Activated T-cell treated with anti-CD3 and anti-CD28 coated beads, Interleukin-2, amount 50 U/mL, for 24 hours (primary cell): Measurements from ENCODE around the gene PABPN1.
A peak's percentile ranks its signal among the peaks of the same experiment; 100 is the strongest.
"Not testable (repeated sequence)": the region's sequence is repeated elsewhere in the genome, so short reads cannot be mapped to it uniquely, and the experiment has no call there.

ENCODE experiments used
- DNase-seq: peaks from one replicate; pipeline ENCODE4 v3.0.0-alpha.2; 2020
- H3K27ac Mint-ChIP-seq: 2 replicates; pipeline ENCODE4 v1.8.0; 2020; ENCODE audit warnings: mild to moderate bottlenecking, mixed read lengths
- H3K27me3 Mint-ChIP-seq: 2 replicates; pipeline ENCODE4 v1.8.0; 2020; ENCODE audit warnings: mixed read lengths
- H3K36me3 Mint-ChIP-seq: 2 replicates; pipeline ENCODE4 v1.8.0; 2020; ENCODE audit warnings: low read depth, mixed read lengths
- H3K4me1 Mint-ChIP-seq: 2 replicates; pipeline ENCODE4 v1.8.0; 2020; ENCODE audit warnings: low read depth, mixed read lengths
- H3K4me3 Mint-ChIP-seq: 2 replicates; pipeline ENCODE4 v1.8.0; 2020; ENCODE audit warnings: mild to moderate bottlenecking, moderate library complexity, mixed read lengths
- H3K9me3 Mint-ChIP-seq: 2 replicates; pipeline ENCODE4 v1.8.0; 2020; ENCODE audit warnings: mixed read lengths

The PABPN1 gene

GRCh38 chr14:23310546-23310945, 10.7 kb upstream of the PABPN1 start:
- no peaks in the 10 kb centered on the region for H3K36me3 Mint-ChIP-seq
- H3K27ac Mint-ChIP-seq: no peak overlapping the region
- no peak overlapping the region for H3K4me3 Mint-ChIP-seq
- peaks cover 35% of the 10 kb centered on the region for H3K27me3 Mint-ChIP-seq
- no peak for DNase-seq
- peaks cover 4% of the 10 kb centered on the region for H3K4me1 Mint-ChIP-seq
- no peaks in the 10 kb centered on the region for H3K9me3 Mint-ChIP-seq

DNA sequence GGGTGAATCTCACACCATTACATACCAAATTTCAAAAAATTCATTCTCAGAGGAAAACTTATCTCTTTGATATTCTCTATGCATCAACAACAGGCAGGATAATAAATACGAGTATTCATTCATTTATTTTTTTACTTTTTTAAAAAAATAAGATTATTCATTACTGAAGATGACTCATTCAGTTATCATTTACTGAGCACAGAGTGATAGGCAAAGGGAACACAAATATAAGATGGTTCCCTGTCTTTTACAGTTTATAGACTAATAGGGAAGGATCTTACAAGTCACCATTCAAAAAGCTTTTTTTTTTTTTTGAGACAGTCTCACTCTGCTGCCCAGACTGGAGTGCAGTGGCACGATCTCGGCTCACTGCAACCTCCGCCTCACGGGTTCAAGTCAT, 5.0 kb upstream of the PABPN1 start:
- Mint-ChIP-seq H3K27me3 (no peaks in the 10 kb centered on the region), H3K4me1 (peaks cover 13% of the 10 kb centered on the region), H3K9me3 (no peaks in the 10 kb centered on the region), H3K27ac (no peak overlapping the region), H3K36me3 (peaks cover 9% of the 10 kb centered on the region), H3K4me3 (no peak overlapping the region)
- DNase-seq: no peak

GRCh38 chr14:23319746-23320583, 1.3 kb upstream of the PABPN1 start:
- peaks cover 41% of the 10 kb centered on the region for H3K36me3 Mint-ChIP-seq
- H3K4me1 Mint-ChIP-seq: peaks cover 32% of the 10 kb centered on the region

GRCh38 chr14:23321572-23322547, 603 bp downstream of the PABPN1 start:
- Mint-ChIP-seq H3K9me3 (no peaks in the 10 kb centered on the region), H3K36me3 (peaks cover 57% of the 10 kb centered on the region), H3K27ac (peak overlapping the region; percentile 96), H3K27me3 (no peaks in the 10 kb centered on the region), H3K4me3 (peak overlapping the region; percentile 94), H3K4me1 (peaks cover 32% of the 10 kb centered on the region)
- DNase-seq: peak; percentile 73

More at GRCh38 chr14:23319746-23320583, 1.3 kb upstream of the PABPN1 start:
- Mint-ChIP-seq H3K27ac (peak overlapping the region; percentile 98), H3K4me3 (peak overlapping the region; percentile 89), H3K9me3 (no peaks in the 10 kb centered on the region), H3K27me3 (no peaks in the 10 kb centered on the region)
- peak; percentile 42 for DNase-seq

DNA sequence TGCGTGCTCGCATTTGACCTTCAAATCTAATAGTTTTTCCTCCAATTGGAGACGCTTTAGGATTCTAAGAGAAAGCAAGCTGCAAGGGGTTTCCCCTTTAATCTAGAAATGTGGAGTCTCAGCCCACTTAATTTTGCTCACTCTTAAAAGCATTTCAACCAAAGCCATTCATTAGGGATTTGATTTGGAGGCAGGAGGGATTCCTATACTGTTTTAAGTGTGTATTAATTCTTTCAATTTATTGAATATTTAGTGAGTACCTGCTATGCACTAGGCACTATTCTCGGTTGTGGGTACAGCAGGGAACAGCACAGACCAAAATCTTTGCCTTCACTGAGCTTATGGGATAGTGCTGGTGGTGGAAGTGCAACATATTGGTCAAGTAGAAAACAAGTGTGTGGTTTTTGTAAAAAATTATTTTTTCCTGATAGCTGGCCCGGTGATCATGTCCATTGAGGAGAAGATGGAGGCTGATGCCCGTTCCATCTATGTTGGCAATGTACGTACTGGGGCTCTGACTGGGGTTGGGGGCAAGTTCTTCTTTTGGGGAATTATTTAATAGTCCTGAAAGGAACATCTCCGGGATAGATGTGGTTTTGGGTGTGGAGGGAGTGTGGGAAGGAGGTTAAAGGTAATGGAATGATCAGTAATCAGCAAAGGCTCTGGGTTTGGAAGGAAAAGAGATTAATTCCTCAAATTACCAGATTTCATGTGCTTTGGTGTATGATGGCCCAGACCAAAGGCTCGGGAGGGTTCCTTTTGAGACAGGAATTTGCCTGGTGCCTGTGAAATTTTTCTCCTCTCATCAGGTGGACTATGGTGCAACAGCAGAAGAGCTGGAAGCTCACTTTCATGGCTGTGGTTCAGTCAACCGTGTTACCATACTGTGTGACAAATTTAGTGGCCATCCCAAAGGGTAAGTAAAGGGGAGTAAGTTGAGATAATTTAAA, 1.6 kb downstream of the PABPN1 start:
- H3K36me3 Mint-ChIP-seq: peaks cover 61% of the 10 kb centered on the region
- no peak for DNase-seq
- H3K4me1 Mint-ChIP-seq: peaks cover 33% of the 10 kb centered on the region
- H3K27ac Mint-ChIP-seq: peak overlapping the region; percentile 96
- H3K27me3 Mint-ChIP-seq: no peaks in the 10 kb centered on the region
- H3K4me3 Mint-ChIP-seq: peak overlapping the region; percentile 94
- H3K9me3 Mint-ChIP-seq: no peaks in the 10 kb centered on the region

GRCh38 chr14:23323838-23324454, 2.7 kb downstream of the PABPN1 start:
- DNase-seq: no peak
- H3K36me3 Mint-ChIP-seq: peaks cover 61% of the 10 kb centered on the region
- peak overlapping the region; percentile 94 for H3K4me3 Mint-ChIP-seq
- peaks cover 37% of the 10 kb centered on the region for H3K4me1 Mint-ChIP-seq
- H3K27ac Mint-ChIP-seq: peak overlapping the region; percentile 96
- no peaks in the 10 kb centered on the region for H3K9me3 Mint-ChIP-seq
- no peaks in the 10 kb centered on the region for H3K27me3 Mint-ChIP-seq

- H3K36me3 Mint-ChIP-seq: peaks cover 61% of the 10 kb centered on the region
- H3K9me3 Mint-ChIP-seq: no peaks in the 10 kb centered on the region
- peak overlapping the region; percentile 96 for H3K27ac Mint-ChIP-seq
- no peak for DNase-seq
- H3K4me3 Mint-ChIP-seq: no peak overlapping the region
- H3K27me3 Mint-ChIP-seq: no peaks in the 10 kb centered on the region
- H3K4me1 Mint-ChIP-seq: peaks cover 37% of the 10 kb centered on the region
These were observed 3.2 kb downstream of the PABPN1 start for GRCh38 chr14:23324455-23324846.

- no peak for DNase-seq
- Mint-ChIP-seq H3K9me3 (no peaks in the 10 kb centered on the region), H3K4me1 (peaks cover 32% of the 10 kb centered on the region), H3K27me3 (no peaks in the 10 kb centered on the region), H3K36me3 (peaks cover 59% of the 10 kb centered on the region), H3K4me3 (no peak overlapping the region), H3K27ac (peak overlapping the region; percentile 11)
These were observed 3.7 kb downstream of the PABPN1 start for GRCh38 chr14:23324993-23325392.

- H3K27ac Mint-ChIP-seq, H3K27me3 Mint-ChIP-seq, H3K9me3 Mint-ChIP-seq, H3K4me3 Mint-ChIP-seq, DNase-seq: not testable (repeated sequence)
- H3K36me3 Mint-ChIP-seq: peaks cover 53% of the 10 kb centered on the region
- peaks cover 24% of the 10 kb centered on the region for H3K4me1 Mint-ChIP-seq
These were observed 4.5 kb downstream of the PABPN1 start for GRCh38 chr14:23325746-23326145.

DNA sequence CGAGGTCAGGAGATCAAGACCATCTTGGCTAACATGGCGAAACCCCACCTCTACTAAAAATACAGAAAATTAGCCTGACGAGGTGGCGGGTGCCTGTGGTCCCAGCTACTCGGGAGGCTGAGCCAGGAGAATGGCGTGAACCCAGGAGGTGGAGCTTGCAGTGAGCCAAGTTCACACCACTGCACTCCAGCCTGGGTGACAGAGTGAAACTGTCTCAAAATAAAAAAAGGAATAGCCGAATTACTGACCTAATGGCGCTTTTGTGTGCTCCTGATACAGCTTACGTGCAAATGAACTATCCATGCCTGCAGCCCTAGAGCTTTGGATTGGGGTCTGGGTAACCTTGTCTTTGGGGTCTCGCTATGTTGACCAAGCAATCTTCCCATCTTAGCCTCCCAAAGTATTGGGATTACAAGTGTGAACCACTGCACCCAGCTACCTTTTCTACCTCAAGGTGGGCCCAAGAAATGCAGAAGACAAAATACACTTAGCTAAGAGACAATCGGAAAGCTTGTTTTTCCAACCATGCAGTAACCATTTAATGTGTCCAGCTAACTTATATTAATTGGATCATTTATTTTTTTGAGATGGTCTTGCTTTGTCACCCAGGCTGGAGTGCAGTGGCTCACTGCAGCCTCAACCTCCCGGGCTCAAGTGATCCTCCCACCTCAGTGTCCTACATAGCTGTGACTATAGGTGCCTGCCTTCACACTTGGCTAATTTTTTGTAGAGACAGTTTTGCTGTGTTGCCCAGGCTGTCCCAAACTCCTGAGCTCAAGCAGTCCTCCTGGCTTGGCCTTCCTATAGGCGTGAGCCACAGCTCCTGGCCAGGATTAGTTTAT, 5.5 kb downstream of the PABPN1 start:
- Mint-ChIP-seq H3K27me3 (no peaks in the 10 kb centered on the region), H3K9me3 (no peaks in the 10 kb centered on the region), H3K4me3 (no peak overlapping the region), H3K36me3 (peaks cover 53% of the 10 kb centered on the region), H3K27ac (peak overlapping the region; percentile 68), H3K4me1 (peaks cover 24% of the 10 kb centered on the region)
- no peak for DNase-seq

GRCh38 chr14:23327947-23328744, 6.9 kb downstream of the PABPN1 start:
- H3K9me3 Mint-ChIP-seq: no peaks in the 10 kb centered on the region
- peaks cover 15% of the 10 kb centered on the region for H3K4me1 Mint-ChIP-seq
- H3K27ac Mint-ChIP-seq: peak overlapping the region; percentile 4
- H3K27me3 Mint-ChIP-seq: no peaks in the 10 kb centered on the region
- peaks cover 38% of the 10 kb centered on the region for H3K36me3 Mint-ChIP-seq
- H3K4me3 Mint-ChIP-seq: no peak overlapping the region
- peak; percentile 51 for DNase-seq

- no peaks in the 10 kb centered on the region for H3K9me3 Mint-ChIP-seq
- H3K27ac Mint-ChIP-seq: no peak overlapping the region
- H3K4me1 Mint-ChIP-seq: no peaks in the 10 kb centered on the region
- peaks cover 32% of the 10 kb centered on the region for H3K27me3 Mint-ChIP-seq
- H3K36me3 Mint-ChIP-seq: no peaks in the 10 kb centered on the region
- DNase-seq: no peak
- H3K4me3 Mint-ChIP-seq: no peak overlapping the region
These were observed 14.4 kb downstream of the PABPN1 start for GRCh38 chr14:23335623-23336022.
